Mesodermal cell (in vitro differentiated cells): ENCODE data around the gene TNPO2. TPM values are rescaled to one million over a fixed set of nuclear protein-coding genes. Genes with fewer than 3 reads are reported as not detected.

ENCODE experiments used
- H3K27ac ChIP-seq: 2 replicates; pipeline ENCODE4 v1.7.0; 2013; ENCODE audit warnings: mild to moderate bottlenecking, low read depth, low read length, moderate library complexity; ENCODE audit not compliant: severe bottlenecking
- H3K36me3 ChIP-seq: 2 replicates; pipeline ENCODE4 v1.7.1; 2013; ENCODE audit warnings: mild to moderate bottlenecking, low read length, moderate library complexity; ENCODE audit not compliant: control insufficient read depth, insufficient read depth
- H3K4me1 ChIP-seq: one replicate; pipeline ENCODE4 v1.7.1; 2013; ENCODE audit warnings: mild to moderate bottlenecking, low read length; ENCODE audit not compliant: insufficient read depth, control insufficient read depth, poor library complexity, severe bottlenecking
- H3K4me3 ChIP-seq: 2 replicates; pipeline ENCODE4 v1.7.0; 2013; ENCODE audit warnings: low read length, control low read depth, mild to moderate bottlenecking; ENCODE audit not compliant: insufficient read depth, poor library complexity, severe bottlenecking; ENCODE audit errors: extremely low read depth
- H3K9me3 ChIP-seq: 2 replicates; pipeline ENCODE4 v1.7.1; 2013; ENCODE audit warnings: mild to moderate bottlenecking, low read length, moderate library complexity; ENCODE audit not compliant: control insufficient read depth
- WGBS, 2 experiments: methylation state at CpG; one replicate each; pipeline ENCODE4 v1.1.5; 2013; ENCODE audit warnings: missing lambda C conversion rate in 2 of 2; ENCODE audit not compliant: insufficient coverage in 2 of 2; 5-methylcytosine and 5-hydroxymethylcytosine counted together
- polyA plus RNA-seq, 2 experiments: library from polyadenylated mRNA; stranded (reverse); fragments of 50-300 nt; gene quantifications; one replicate each; pipeline ENCODE4 v1.2.3, GENCODE V29; 2013

TNPO2 gene
- 58.9 TPM for polyA plus RNA-seq (2013, experiment 1 of 2)
- 50.4 TPM for polyA plus RNA-seq (2013, experiment 2 of 2)

GRCh38 chr19:12723641-12724426, at the start of gene TNPO2:
Gene TNPO2, minus strand, starts transcription at chr19:12723932. Its CDS starts 2,955 bp downstream, at chr19:12720977.
- Histone ChIP-seq H3K36me3 (peaks cover 31% of the 10 kb centered on the region), H3K27ac (peak within 1 kb of the TSS; percentile 93), H3K4me3 (peak within 1 kb of the TSS; percentile 81), H3K4me1 (no peaks in the 10 kb centered on the region), H3K9me3 (no peaks in the 10 kb centered on the region)
- WGBS, 2 experiments = 6 to 9% methylated on average over 19 to 26 of the region's 28 CpGs

- peaks cover 7% of the 10 kb centered on the region for H3K36me3 ChIP-seq
- peaks cover 16% of the 10 kb centered on the region for H3K4me1 ChIP-seq
- H3K9me3 ChIP-seq = no peaks in the 10 kb centered on the region
- 86 to 100% methylated on average over 1 of the region's 4 CpGs for WGBS, 2 experiments
- H3K4me3 ChIP-seq = no peak overlapping the region
- H3K27ac ChIP-seq = no peak overlapping the region
Measured at GRCh38 chr19:12772323-12772722, 48.6 kb upstream of the TNPO2 start.

- peaks cover 7% of the 10 kb centered on the region for H3K36me3 ChIP-seq
- no peak overlapping the region for H3K4me3 ChIP-seq
- peaks cover 13% of the 10 kb centered on the region for H3K4me1 ChIP-seq
- no peaks in the 10 kb centered on the region for H3K9me3 ChIP-seq
- no peak overlapping the region for H3K27ac ChIP-seq
- 100% methylated on average over 6 of the region's 13 CpGs for WGBS, 2 experiments
Measured at GRCh38 chr19:12770922-12771321, 47.2 kb upstream of the TNPO2 start.

- H3K4me1 ChIP-seq = peaks cover 13% of the 10 kb centered on the region
- no peaks in the 10 kb centered on the region for H3K9me3 ChIP-seq
- WGBS, 2 experiments = 9 to 21% methylated on average over 20 to 32 of the region's 37 CpGs
- no peak overlapping the region for H3K27ac ChIP-seq
- H3K36me3 ChIP-seq = peaks cover 7% of the 10 kb centered on the region
- no peak overlapping the region for H3K4me3 ChIP-seq
Measured at GRCh38 chr19:12769689-12770088, 46.0 kb upstream of the TNPO2 start.

GRCh38 chr19:12767666-12768065, 43.9 kb upstream of the TNPO2 start:
- Histone ChIP-seq H3K36me3 (peaks cover 4% of the 10 kb centered on the region), H3K4me3 (no peak overlapping the region), H3K4me1 (peaks cover 4% of the 10 kb centered on the region), H3K9me3 (no peaks in the 10 kb centered on the region), H3K27ac (no peak overlapping the region)
- 94 to 98% methylated on average over 10 to 13 of the region's 15 CpGs for WGBS, 2 experiments

GRCh38 chr19:12767150-12767549, 43.4 kb upstream of the TNPO2 start:
- Histone ChIP-seq H3K27ac (no peak overlapping the region), H3K36me3 (peaks cover 4% of the 10 kb centered on the region), H3K9me3 (no peaks in the 10 kb centered on the region), H3K4me3 (no peak overlapping the region), H3K4me1 (no peaks in the 10 kb centered on the region)
- 88 to 90% methylated on average over 9 to 11 of the region's 11 CpGs for WGBS, 2 experiments

GRCh38 chr19:12766051-12766521, 42.4 kb upstream of the TNPO2 start:
- 5 to 6% methylated on average over 21 to 30 of the region's 30 CpGs for WGBS, 2 experiments
- Histone ChIP-seq H3K36me3 (peaks cover 4% of the 10 kb centered on the region), H3K9me3 (no peaks in the 10 kb centered on the region), H3K4me3 (peak overlapping the region; percentile 37), H3K4me1 (no peaks in the 10 kb centered on the region), H3K27ac (peak overlapping the region; percentile 57)

- 97 to 99% methylated on average over 16 of the region's 16 CpGs for WGBS, 2 experiments
- Histone ChIP-seq H3K4me1 (no peaks in the 10 kb centered on the region), H3K4me3 (no peak overlapping the region)
Measured at GRCh38 chr19:12764698-12765097, 41.0 kb upstream of the TNPO2 start.

GRCh38 chr19:12763100-12763499, 39.4 kb upstream of the TNPO2 start:
- WGBS, 2 experiments = 96 to 100% methylated on average over 4 to 9 of the region's 11 CpGs
- H3K36me3 ChIP-seq = peaks cover 4% of the 10 kb centered on the region

More at GRCh38 chr19:12764698-12765097, 41.0 kb upstream of the TNPO2 start:
- no peak overlapping the region for H3K27ac ChIP-seq
- no peaks in the 10 kb centered on the region for H3K9me3 ChIP-seq
- H3K36me3 ChIP-seq = peaks cover 4% of the 10 kb centered on the region

GRCh38 chr19:12759686-12760085, 36.0 kb upstream of the TNPO2 start:
- no peak overlapping the region for H3K27ac ChIP-seq
- H3K4me1 ChIP-seq = no peaks in the 10 kb centered on the region
- WGBS, 2 experiments = no CpG with 5 or more reads among the region's 6 CpGs
- no peak overlapping the region for H3K4me3 ChIP-seq
- peaks cover 4% of the 10 kb centered on the region for H3K36me3 ChIP-seq
- H3K9me3 ChIP-seq = no peaks in the 10 kb centered on the region

More at GRCh38 chr19:12763100-12763499, 39.4 kb upstream of the TNPO2 start:
- Histone ChIP-seq H3K4me1 (no peaks in the 10 kb centered on the region), H3K9me3 (no peaks in the 10 kb centered on the region), H3K4me3 (no peak overlapping the region), H3K27ac (no peak overlapping the region)
